HEK293T (cell line): Measurements from ENCODE around the gene IFNLR1.
"Not testable (repeated sequence)": the region's sequence is repeated elsewhere in the genome, so short reads cannot be mapped to it uniquely, and the experiment has no call there.

ENCODE experiments used
- ARNT ChIP-seq: fragments of 450-650 bp; IDR thresholded peaks from 2 replicates; pipeline ENCODE4 v1.6.1; 2017; ENCODE audit warnings: mild to moderate bottlenecking
- BHLHE40 ChIP-seq: fragments of 450-650 bp; IDR thresholded peaks from 2 replicates; pipeline ENCODE4 v1.6.1; 2016; ENCODE audit warnings: mild to moderate bottlenecking, moderate library complexity, borderline replicate concordance
- FOXA1 ChIP-seq: fragments of 450-650 bp; IDR thresholded peaks from 2 replicates; pipeline ENCODE4 v1.6.1; 2016; ENCODE audit warnings: mild to moderate bottlenecking
- FOXK2 ChIP-seq: fragments of 450-650 bp; IDR thresholded peaks from 2 replicates; pipeline ENCODE4 v1.6.1; 2016; ENCODE audit warnings: mild to moderate bottlenecking
- FOXM1 ChIP-seq: fragments of 450-650 bp; IDR thresholded peaks from 2 replicates; pipeline ENCODE4 v1.6.1; 2017; ENCODE audit warnings: mild to moderate bottlenecking, borderline replicate concordance
- NFRKB ChIP-seq: fragments of 450-650 bp; IDR thresholded peaks from 2 replicates; pipeline ENCODE4 v1.6.1; 2016; ENCODE audit warnings: mild to moderate bottlenecking, moderate library complexity
- SUZ12 ChIP-seq: fragments of 450-650 bp; IDR thresholded peaks from 2 replicates; pipeline ENCODE4 v1.6.1; 2016; ENCODE audit warnings: mild to moderate bottlenecking
- TARDBP ChIP-seq: fragments of 450-650 bp; IDR thresholded peaks from 2 replicates; pipeline ENCODE4 v1.6.1; 2016
- ZNF384 ChIP-seq: fragments of 450-650 bp; IDR thresholded peaks from 2 replicates; pipeline ENCODE4 v1.6.1; 2016
- TF ChIP-seq, protein P1 (sequence below): fragments of 450-650 bp; IDR thresholded peaks from 2 replicates; pipeline ENCODE4 v1.6.1; 2016

DNA sequence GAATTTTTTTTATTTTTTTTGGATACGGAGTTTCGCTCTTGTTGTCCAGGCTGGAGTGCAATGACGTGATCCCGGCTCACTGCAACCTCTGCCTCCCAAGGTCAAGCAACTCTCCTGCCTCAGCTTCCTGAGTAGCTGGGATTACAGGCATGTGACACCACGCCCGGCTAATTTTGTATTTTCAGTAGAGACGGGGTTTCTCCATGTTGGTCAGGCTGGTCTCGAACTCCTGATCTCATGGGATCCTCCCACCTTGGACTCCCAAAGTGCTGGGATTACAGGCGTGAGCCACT, 20.3 kb upstream of the IFNLR1 start:
- not testable (repeated sequence) for TF ChIP-seq BHLHE40, FOXA1, FOXM1, ARNT, ZNF384, FOXK2, SUZ12, NFRKB, TARDBP
- TF ChIP-seq, protein P1, sequence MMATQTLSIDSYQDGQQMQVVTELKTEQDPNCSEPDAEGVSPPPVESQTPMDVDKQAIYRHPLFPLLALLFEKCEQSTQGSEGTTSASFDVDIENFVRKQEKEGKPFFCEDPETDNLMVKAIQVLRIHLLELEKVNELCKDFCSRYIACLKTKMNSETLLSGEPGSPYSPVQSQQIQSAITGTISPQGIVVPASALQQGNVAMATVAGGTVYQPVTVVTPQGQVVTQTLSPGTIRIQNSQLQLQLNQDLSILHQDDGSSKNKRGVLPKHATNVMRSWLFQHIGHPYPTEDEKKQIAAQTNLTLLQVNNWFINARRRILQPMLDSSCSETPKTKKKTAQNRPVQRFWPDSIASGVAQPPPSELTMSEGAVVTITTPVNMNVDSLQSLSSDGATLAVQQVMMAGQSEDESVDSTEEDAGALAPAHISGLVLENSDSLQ, result not testable (repeated sequence)
